Hepatocyte (in vitro differentiated cells): ENCODE measurements around the gene DTHD1.

Source experiments
- CTCF ChIP-seq: fragments of 200-600 bp; sonication (generic); IDR thresholded peaks from 2 replicates; pipeline ENCODE4 v1.5.1; 2016; ENCODE audit warnings: antibody characterized with exemption, mild to moderate bottlenecking; ENCODE audit not compliant: poor library complexity
- EZH2 ChIP-seq: fragments of 200-600 bp; sonication (generic); IDR thresholded peaks from 2 replicates; pipeline ENCODE4 v1.6.1; 2016; ENCODE audit warnings: antibody characterized with exemption, mild to moderate bottlenecking, borderline replicate concordance
- EZH2phosphoT487 ChIP-seq: fragments of 200-600 bp; sonication (generic); IDR thresholded peaks from one replicate; pipeline ENCODE4 v1.6.1; 2018; ENCODE audit warnings: antibody characterized with exemption, mild to moderate bottlenecking, low read depth, moderate library complexity; ENCODE audit not compliant: unreplicated experiment, severe bottlenecking

- TF ChIP-seq CTCF, result no peak
- TF ChIP-seq EZH2phosphoT487, result no peak
- TF ChIP-seq EZH2, result no peak
Observed at GRCh38 chr4:36285784-36286480, 4.5 kb downstream of the DTHD1 start.
